CD4-positive, alpha-beta T cell treated with Interleukin-4 for 1 hour (primary cell): Measurements from ENCODE around the gene SLC25A20.
A peak's percentile ranks its signal among the peaks of the same experiment; 100 is the strongest.

Experiments
- DNase-seq, 2 donors: peaks; one replicate each; pipeline ENCODE4 v3.0.0-alpha.2; 2020 to 2022

Gene SLC25A20

DNA sequence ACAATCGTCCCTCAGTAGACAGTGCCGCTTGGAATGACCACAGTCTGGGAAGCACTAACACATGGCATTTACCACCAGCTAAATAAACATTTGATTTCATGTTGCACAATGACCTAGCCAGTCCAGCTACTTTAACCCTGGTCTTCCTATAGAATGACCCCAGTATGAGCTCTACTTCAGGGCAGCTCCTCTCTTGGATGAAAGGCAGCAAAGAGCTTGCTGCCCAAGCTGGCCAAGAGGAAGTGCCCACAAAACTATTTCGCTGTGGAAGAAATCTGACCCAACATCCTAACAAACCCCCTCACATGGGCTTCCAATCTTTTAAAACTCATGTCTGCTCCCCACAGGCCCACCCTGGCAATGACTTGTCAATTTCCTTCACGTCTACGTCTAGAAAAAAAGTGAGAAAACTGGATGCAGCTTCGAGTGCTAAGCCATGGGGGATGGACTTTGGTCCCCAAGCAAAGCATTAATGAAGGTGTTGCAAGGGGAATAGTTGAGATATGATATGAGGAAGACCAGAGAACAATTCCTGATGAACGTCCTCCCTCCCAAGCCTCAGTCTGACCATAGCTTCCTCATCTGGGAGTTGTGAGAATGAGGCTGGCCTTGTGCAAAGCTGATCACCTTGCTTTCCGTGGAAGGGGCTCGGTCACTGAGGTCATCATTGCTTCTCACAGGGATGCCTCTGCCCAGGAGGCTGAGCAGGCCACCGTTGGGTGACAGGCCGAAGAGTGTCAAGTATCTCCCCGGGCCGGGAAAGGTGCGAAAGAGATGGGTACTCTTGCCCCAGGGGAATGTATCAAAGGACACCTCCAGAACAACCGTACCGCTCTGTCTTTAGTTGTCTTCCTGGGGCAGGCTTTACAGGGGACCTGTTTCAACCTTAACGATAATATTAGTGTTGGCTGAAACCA is 964 bp downstream of the SLC25A20 start:
- DNase-seq = no peak

DNA sequence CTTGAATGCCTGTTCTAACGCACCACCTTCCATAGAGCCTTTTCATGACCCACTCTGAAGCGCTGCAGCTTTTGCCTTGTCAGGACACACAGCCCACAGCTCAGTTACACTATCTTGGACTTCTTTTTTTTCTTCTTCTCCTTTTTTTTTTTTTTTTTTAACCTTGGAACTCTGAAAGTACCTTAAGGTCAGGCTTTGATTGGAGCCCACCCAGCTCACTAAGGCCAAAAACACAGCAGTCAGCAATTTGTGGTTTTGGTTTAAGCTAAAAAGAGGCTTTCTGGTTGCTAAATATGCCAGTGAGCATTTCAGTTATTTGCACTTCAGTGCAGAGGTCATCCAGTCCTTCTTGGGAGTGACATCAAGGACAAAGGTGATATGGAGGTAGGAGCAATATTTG is 1.7 kb downstream of the SLC25A20 start:
- DNase-seq = no peak

DNA sequence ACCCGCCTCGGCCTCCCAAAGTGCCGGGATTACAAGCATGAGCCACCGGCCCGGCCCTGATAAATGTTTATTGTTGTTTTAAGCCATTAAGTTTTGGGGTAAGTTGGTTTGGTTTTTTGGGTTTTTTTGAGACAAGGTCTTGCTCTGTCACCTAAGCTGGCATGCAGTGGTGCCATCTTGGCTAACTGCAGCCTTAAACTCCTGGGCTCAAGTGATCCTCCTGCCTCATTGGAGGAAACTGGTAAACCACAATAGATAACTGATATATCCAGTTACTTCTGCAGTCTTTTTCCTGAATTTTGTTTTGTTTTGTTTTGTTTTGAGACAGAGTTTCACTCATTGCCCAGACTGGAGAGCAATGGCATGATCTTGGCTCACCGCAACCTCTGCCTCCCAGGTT is 4.2 kb downstream of the SLC25A20 start:
- DNase-seq = no peak

DNA sequence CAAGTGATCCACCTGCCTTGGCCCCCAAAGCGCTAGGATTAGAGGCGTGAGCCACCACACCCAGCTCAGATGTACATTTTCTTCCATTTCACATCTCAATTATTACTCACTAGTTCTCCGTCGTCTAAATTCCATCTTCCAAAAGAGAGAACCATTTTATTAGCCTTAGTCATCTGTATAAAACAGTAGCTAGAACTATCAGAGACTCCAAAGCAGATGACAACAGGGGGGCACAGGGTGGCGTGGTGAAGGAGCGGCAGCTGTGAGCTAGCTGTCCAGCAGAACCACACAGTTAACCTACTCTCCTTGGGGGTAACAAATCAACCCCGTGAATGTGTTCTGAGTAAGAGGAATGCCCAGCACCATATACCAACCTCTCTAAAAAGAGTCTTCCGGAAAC is 7.1 kb downstream of the SLC25A20 start:
- DNase-seq = no peak

DNA sequence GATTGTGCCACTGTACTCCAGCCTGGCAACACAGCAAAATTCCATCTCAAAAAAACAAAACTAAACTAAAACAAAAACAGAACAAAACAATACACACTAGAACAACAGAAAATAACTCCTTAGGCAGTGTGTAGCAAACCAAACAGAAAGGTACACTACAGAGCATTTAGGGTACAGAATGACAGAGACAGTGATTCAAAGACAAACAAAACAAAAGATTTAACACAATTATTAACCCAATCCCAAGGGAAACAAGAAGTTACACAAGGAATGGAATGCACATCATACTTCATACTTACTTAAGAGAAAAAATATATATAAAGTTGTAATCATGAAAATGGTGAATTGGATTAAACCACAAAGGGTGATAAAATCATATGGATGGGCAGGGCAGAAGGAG is 12.9 kb downstream of the SLC25A20 start:
- DNase-seq = no peak

DNA sequence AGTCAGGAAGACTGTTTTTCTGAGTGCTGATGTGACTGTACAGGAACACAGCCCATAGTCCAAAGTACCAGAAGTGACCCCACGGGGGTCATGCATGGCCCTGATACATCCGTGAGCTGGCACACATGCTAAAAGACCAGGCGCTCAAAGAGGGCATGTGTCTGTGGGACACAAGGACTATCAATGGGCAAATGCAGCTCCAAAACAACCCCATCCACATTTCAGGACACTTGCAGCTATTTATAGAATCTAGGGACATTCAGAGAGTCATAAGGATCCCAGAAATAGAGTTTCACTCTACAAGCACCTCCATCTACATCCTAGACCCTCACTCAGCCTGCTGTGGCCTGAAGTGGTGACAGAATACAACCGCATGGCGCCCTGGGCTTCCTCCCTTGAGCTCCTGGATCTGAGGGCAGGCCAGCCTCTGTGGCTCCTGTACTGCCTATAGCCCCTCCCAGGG is 17.0 kb downstream of the SLC25A20 start:
- no peak for DNase-seq

DNA sequence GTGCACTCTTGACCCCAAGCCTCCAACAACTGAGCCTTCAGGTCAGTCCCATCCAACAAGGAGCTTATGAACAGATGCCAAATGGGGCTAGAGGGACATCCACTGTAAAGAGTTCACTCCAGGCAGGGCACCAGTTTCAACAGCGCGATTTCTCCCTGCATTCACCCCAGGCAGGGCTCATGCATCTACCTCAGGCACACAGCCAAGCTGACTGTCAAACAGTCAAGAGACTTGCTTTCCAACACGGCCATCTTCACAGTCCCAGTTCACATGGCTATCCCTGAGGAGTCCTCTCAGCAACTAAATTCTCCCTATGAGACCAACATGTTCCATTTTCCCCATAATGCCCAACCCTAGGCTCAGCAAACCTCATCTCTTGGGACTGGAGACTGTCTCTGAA is 17.7 kb downstream of the SLC25A20 start:
- DNase-seq = no peak

DNA sequence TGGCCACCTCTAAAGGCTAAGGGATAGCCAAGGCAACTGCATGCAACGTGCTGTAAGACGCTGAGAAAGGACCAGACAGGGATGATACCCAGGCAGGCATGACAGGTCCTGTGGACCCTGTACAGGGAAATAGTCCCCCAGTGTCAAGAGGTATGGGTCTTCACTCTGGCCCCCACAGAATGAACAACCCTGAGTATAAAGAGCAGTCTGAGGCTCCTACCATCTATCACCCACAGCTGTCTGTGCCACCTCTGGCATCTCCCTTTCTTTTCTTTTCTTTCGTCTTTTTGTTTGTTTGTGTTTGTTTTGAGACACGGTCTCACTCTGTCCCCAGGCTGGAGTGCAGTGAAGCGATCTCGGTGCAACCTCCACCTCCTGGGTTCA is 18.7 kb downstream of the SLC25A20 start:
- no peak for DNase-seq

DNA sequence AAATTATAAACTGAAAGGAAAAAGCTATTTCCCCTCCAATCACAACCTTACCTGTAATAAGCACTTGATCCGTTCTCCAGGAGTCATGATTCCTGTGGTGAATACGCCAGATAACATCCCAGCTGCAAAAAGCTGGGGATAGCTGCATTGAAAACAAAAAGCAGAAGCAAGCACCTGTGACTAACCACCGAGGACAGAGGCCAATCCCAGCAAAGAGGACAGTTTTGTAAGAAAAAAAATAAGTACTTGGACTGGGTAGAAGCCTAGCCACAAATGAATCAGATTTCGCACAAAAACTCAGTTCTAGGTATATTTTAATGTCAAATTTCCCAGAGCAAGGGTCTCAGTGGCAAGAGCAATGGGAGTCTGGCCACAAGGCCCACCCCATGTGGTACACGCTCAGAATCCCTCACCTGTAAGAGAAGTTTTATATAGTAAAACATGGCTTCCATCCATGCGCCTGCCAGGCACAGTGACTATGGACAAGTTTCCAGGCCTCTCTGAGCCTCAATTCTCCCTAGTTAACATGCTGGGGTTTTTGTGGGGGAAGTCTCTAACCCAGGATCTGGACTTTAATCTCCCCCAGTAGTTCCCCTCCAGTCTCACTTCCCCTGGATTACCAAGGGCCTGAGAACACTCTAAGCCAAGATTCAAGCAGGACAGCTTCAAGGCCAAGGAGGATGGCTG is 19.2 kb downstream of the SLC25A20 start:
- DNase-seq = no peak

DNA sequence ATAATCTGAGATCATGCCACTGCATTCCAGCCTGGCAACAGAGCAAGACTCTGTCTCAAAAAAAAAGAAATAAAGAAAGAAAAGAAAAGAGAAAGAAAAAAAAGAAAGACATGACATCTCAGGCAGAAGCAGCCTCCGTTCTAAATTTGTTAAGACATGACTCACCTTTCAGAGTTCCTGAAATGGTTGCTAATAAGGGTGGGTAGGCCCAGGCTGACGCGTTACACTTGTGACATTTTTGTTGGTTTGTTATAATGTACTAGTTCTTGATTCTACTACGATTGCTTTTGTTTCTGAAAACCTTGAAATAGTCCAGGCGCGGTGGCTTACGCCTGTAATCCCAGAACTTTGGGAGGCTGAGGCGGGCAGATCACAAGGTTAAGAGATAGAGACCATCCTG is 21.0 kb downstream of the SLC25A20 start:
- DNase-seq = no peak

DNA sequence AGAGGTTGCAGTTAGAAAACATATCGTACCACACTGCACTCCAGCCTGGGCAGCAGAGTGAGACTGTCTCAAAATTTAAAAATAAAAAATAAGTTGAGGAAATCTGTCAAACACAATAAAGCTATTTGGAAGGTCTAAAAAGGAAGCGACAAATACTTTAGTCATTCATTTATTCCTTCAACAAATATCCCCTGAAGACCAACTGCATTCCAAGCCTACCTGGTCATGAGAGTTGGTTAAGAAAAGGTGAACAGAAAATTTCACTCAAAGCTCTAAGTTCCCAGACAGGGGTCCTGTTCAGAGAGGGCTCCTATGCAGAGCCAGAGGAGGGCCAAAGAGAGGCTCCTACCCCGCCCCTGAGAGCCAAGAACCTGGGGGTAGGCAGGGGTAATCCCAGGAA is 35.6 kb downstream of the SLC25A20 start:
- DNase-seq = no peak

DNA sequence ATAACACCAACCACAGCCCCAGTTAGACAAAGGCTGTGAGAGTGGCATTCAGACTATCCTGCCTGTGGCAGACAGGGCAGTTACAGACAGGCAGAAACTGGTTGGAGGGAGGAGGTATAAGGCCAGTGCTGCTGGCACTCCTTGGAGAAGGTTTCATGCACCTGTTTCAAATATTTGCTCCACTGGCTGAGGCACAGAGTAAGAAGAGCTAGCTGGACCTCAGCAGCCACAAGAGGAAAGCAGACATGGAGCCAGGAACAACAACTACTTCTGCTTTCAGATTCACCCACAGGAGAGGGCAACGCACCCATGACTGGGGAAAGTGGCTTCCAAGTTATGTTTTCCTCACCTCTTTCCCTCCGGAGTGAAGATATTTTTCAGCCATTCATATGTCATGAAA is 39.5 kb downstream of the SLC25A20 start:
- DNase-seq = no peak

DNA sequence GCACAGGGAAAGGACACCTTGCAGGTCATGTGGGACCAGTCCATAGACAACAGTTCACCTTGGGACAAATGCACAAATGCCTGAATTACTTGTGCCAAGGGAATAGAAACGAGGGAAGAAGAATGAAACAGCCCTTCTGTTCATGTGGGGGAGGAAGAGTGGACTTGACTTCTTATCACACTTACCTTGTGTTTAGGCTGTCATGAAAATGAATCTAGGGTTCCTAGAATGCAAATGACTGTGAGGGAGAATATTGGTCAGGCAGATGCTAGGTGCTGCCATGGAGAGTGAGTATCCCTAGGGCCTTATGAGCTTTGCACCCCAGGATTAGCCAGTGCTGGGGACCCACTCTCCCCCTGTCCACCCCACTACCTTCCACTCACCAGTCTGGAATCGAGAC is 40.0 kb downstream of the SLC25A20 start:
- no peak for DNase-seq

DNA sequence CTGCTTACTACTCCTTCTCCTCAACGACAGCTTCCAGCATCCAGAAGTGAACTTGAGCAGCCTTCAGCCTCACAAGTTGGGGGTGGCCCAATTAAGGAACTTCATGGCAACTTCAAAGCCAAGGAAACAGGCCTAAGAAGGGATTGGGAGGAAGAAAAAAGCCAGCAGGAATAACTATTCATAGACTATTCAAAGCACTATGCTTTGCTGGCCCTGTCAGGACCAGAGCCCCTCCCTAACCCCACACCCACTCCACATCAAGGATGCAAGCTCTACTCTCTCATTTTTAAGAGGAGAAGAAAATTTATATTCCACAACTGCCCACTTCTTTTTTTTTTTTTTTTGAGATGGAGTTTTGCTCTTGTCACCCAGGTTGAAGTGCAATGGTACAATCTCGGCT is 41.0 kb downstream of the SLC25A20 start:
- no peak for DNase-seq

DNA sequence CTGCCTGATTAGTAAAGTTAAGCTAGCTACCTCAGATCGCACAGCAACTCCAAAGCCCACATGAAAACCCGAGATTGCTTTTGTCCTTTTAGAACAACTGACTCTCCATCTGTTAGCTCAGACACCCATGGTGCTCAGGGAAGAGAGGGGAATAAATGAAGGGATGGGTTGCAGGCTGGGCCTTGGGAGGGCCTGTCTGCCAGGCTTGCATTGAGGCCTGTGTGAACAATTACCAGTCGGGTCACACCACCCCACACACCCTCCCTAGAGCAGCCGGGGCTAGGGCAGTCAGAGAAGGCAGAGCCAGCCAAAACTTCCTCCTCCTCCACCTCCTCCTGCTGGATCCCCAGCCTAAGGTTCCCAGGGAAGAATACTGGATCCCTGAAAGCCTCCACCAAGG is 42.2 kb downstream of the SLC25A20 start:
- DNase-seq = no peak

DNA sequence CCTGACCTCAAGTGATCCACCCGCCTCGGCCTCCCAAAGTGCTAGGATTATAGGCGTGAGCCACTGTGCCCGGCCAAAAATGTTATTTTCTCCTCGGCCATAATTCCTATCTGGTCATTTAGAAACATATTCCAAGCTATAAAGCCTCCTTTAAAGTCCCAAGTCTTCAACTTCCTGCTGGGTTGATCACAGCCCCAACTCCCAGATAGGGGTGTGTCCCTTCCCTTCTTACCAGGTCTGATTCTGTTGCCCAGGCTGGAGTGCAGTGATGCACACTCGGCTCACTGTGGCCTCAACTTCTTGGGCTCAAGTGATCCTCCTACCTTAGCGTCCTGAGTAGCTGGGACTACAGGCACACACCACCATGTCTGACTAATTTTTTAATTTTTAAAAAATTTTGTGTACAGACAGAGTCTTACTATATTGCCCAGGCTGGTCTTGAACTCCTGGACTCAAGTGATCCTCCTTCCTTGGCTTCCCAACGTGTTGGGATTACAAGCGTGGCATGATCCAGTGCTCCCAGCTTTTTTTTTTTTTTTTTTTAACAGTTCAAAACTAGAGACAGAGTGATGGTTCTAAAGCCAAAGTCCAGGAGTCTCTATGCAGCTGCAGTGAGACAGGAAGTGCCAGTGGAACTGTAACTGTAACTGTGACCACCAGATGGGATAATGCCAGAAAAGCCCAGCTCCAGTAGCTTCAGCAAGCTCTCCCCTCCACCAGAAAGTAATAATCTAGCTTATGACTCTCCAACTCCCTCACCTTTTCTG is 42.8 kb downstream of the SLC25A20 start:
- DNase-seq = no peak

DNA sequence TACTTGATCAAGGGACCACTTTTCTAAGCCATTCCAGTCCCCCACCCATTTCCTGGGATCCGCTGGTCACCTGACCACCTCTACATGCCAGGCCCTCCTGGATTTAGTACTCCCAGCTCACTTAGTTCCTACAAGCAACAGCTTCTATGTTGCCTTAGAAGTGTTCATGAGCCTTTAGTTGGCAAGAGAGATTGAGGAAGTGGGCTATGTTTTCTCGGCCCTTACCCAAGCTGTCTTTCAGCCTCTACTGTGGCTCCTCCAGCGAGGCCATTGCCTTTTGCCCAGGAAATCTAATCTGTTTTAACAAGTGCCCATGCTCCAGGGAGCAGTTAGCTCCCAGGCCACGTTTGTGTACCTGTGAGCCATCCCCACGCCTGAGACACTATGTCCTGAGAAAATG is 46.5 kb downstream of the SLC25A20 start:
- DNase-seq = no peak

DNA sequence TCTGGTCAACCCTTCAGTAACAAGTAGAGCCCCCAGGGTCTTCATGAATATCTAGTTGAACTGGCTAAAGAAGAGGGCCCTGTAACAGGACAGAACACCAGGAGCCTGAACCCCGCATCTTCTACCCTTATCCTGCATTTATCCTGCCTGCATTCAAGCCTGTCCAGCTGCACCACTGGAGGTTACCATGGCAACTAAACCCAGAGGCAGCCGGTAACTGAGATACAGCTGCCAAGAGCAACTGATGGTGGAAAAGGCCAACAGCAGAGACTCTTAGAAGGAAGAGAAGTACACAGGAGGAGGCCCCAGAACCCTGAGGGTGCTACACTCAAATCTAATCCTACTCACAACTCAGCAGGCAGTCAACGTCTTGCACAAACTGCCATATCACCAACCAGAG is 47.3 kb downstream of the SLC25A20 start:
- DNase-seq = peak in 1 of 2 donors; percentile 6

DNA sequence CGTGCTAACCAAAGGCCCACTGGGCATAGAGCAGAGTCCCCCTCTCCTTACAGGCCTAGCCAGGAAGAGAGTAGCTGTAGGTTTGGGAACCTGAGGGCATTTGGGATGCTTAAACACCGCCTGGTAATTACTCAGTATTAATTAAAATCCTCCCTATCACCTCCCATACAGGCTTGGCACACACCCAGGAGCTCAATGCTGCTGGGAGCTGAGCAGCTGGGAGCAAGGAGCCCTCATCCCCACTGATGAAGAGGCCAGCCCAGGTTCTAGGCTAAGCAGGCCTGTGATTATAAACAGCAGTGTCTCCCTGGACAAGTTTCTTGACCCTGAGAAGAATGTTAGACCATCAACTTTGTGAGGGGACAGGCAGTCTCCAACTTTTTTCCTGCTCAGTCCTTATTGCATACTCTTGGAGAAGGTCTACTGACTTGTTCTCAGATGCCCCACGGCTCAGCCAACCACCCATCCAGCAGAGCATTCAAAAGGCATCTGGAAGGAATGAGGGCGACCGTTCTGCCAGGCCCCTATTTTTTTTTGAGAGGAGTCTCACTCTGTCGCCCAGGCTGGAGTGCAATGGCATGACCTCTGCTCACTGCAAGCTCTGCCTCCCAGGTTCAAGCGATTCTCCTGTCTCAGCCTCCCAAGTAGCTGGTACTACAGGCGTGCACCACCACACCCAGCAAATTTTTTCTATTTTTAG is 49.7 kb downstream of the SLC25A20 start:
- DNase-seq = no peak

DNA sequence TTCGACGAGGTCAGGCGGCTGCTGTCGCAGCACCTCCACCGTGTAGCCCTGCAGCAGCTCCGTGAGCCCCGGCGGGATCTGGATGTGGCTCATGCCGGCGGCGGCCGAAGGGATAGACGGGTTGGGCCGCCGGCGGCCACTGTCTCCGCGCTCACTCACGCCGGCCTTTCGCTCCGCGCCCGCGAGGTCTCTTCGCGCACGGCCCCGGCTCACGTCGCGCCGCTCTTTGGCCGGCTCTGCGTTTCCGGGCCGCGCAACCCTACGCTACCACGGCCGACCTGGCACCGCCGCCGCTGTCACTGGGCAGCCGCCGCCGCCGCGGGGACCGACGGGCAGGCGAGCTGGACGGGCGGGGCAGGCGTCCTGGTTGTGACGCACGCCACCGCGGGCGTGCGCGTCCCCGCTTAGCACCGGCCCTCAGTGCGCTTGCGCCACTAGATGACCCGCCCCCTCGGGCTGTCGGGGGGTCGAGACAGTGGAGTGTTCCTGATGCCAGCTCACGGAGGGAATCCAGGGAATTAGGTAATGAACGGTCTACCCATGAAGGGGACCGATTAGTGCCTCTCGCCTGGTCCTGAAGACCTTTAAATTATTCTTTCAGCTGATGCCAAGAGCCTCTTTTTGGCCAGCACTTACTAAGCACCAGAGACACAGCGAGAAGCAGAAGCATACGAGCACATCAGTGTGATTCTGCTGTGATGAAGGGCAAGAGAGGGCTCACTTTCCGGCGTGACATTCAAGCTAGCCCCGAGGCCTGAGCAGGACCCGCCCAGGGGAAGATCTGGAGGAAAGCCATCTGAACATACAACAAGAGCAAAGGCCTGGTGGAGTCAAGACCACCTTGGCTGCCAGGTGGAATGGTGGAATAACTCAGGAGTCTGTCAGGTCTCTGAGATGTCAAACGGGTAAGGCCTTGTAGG is 50.9 kb downstream of the SLC25A20 start, which contains the start of gene PRKAR2A:
PRKAR2A (minus strand) TSS at position 371 of the 920 bp plus-strand sequence; CDS start at position 93, 278 bp downstream.
- DNase-seq = peak; percentile 87 to 88

DNA sequence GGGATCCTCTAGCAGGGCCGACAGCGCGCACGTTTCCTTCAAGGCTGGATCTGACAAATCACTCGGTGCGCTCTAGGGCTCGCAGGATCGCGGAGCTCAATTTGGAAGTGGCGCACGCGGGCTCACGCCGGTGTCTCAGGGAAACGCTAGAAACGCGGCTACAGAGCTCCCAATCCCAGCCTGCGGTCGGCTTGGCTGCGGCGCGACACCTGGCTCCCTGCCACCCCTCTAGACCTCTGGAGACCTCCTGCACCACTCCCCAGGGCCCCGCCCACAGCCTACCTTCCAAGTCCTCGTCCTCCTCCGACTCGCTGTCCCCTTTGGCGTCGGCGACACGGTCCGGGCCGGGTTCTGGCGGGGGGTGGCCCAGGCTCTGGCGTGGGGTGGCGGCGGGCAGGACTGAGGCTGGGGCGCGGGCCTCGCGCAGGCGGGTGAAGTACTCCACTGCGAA is 51.6 kb downstream of the SLC25A20 start:
- peak; percentile 37 to 48 for DNase-seq
